ENCODE results near the gene DMD.
A peak's percentile ranks its signal among the peaks of the same experiment; 100 is the strongest.

The DMD gene

DNA sequence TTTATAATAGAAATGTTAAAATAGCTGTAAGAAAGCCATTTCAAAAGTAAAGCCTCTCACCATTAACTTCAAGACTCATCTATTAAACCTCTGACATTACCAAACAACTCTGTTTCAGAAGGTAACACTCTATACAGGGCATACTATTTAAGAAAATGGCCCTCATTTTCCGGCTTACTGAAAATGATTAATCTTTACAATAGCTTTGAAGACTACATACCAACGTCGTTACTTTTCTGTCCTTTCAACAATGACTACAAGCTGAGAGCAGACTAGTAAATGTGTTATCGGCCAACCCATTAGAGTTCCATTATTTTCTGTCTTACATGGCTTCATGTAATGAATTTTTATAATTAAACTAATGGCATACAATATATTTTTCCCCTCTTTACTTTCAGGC is 1545.9 kb downstream of the DMD start:
- H3K79me2 ChIP-seq (ENCODE audit: low read length): no peaks in the 10 kb centered on the region
- no peak overlapping the region for H3K4me3 ChIP-seq (ENCODE audit: low read length)
- H2AFZ ChIP-seq (ENCODE audit: low read depth, low read length): no peak overlapping the region
- no peaks in the 10 kb centered on the region for H3K27me3 ChIP-seq (ENCODE audit: low read depth, low read length)
- H3K4me2 ChIP-seq (ENCODE audit: low read length): no peak overlapping the region
- no peaks in the 10 kb centered on the region for H3K4me1 ChIP-seq (ENCODE audit: low read length)
- H4K20me1 ChIP-seq (ENCODE audit: insufficient read depth, low read length): no peaks in the 10 kb centered on the region
- H3K36me3 ChIP-seq (replicated peaks; ENCODE audit: low read depth, low read length): no peaks in the 10 kb centered on the region
- TF ChIP-seq EZH2phosphoT487 (IDR thresholded peaks at IDR 0.05; ENCODE audit: low read depth): no peak
- TF ChIP-seq, protein P1, sequence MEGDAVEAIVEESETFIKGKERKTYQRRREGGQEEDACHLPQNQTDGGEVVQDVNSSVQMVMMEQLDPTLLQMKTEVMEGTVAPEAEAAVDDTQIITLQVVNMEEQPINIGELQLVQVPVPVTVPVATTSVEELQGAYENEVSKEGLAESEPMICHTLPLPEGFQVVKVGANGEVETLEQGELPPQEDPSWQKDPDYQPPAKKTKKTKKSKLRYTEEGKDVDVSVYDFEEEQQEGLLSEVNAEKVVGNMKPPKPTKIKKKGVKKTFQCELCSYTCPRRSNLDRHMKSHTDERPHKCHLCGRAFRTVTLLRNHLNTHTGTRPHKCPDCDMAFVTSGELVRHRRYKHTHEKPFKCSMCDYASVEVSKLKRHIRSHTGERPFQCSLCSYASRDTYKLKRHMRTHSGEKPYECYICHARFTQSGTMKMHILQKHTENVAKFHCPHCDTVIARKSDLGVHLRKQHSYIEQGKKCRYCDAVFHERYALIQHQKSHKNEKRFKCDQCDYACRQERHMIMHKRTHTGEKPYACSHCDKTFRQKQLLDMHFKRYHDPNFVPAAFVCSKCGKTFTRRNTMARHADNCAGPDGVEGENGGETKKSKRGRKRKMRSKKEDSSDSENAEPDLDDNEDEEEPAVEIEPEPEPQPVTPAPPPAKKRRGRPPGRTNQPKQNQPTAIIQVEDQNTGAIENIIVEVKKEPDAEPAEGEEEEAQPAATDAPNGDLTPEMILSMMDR (IDR thresholded peaks at IDR 0.05; ENCODE audit: low read depth, low read length): no peak
- H3K9me3 ChIP-seq (ENCODE audit: insufficient read depth, low read length): no peaks in the 10 kb centered on the region
- H3K27ac ChIP-seq (ENCODE audit: low read length): no peak overlapping the region
- no peak overlapping the region for H3K9ac ChIP-seq (ENCODE audit: low read length)

- Histone ChIP-seq H3K4me3 (ENCODE audit: low read length) (no peak overlapping the region), H3K36me3 (replicated peaks; ENCODE audit: low read depth, low read length) (no peaks in the 10 kb centered on the region), H4K20me1 (ENCODE audit: insufficient read depth, low read length) (no peaks in the 10 kb centered on the region), H3K27ac (ENCODE audit: low read length) (no peak overlapping the region), H3K9me3 (ENCODE audit: insufficient read depth, low read length) (no peaks in the 10 kb centered on the region), H3K27me3 (ENCODE audit: low read depth, low read length) (no peaks in the 10 kb centered on the region), H3K4me1 (ENCODE audit: low read length) (peaks cover 4% of the 10 kb centered on the region), H3K79me2 (ENCODE audit: low read length) (no peaks in the 10 kb centered on the region), H3K4me2 (ENCODE audit: low read length) (no peak overlapping the region), H2AFZ (ENCODE audit: low read depth, low read length) (no peak overlapping the region), H3K9ac (ENCODE audit: low read length) (no peak overlapping the region)
- TF ChIP-seq, protein P1 (IDR thresholded peaks at IDR 0.05; ENCODE audit: low read depth, low read length): no peak
- no peak for TF ChIP-seq EZH2phosphoT487 (IDR thresholded peaks at IDR 0.05; ENCODE audit: low read depth)
These were observed 1548.2 kb downstream of the DMD start for GRCh38 chrX:31663172-31663571.

DNA sequence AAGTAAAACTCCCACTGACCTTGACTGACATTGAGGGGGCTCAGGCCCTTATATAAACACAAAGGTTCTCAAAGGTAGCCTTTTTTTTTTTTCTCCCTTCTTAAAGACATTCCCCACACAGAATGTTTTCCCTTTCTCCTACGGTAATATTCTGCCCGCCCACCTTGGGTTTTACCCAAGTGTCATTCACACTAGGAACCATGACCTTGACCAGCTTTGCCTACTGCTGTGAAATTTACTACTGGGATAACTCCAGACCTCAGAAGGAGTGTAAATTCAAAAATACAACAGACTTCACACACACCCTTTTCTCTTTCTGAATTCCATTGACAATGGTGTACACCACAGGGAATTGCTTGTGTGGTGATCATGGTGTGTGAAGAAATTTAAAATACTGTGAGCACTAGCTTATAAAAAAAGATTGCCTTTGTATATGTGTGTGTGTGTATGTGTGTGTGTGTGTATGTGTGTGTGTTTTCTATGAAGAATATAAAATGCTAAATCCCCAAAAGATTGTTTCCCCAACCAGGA is 1550.0 kb downstream of the DMD start:
- H3K4me1 ChIP-seq (ENCODE audit: low read length): peaks cover 22% of the 10 kb centered on the region
- H3K9me3 ChIP-seq (ENCODE audit: insufficient read depth, low read length): no peaks in the 10 kb centered on the region
- H3K36me3 ChIP-seq (replicated peaks; ENCODE audit: low read depth, low read length): no peaks in the 10 kb centered on the region
- H3K4me3 ChIP-seq (ENCODE audit: low read length): no peak overlapping the region
- no peaks in the 10 kb centered on the region for H4K20me1 ChIP-seq (ENCODE audit: insufficient read depth, low read length)
- no peaks in the 10 kb centered on the region for H3K79me2 ChIP-seq (ENCODE audit: low read length)
- no peak overlapping the region for H3K9ac ChIP-seq (ENCODE audit: low read length)
- TF ChIP-seq, protein P1 (IDR thresholded peaks at IDR 0.05; ENCODE audit: low read depth, low read length): no peak
- no peak for TF ChIP-seq EZH2phosphoT487 (IDR thresholded peaks at IDR 0.05; ENCODE audit: low read depth)
- H3K27ac ChIP-seq (ENCODE audit: low read length): no peak overlapping the region
- H3K4me2 ChIP-seq (ENCODE audit: low read length): no peak overlapping the region
- H2AFZ ChIP-seq (ENCODE audit: low read depth, low read length): no peak overlapping the region
- no peaks in the 10 kb centered on the region for H3K27me3 ChIP-seq (ENCODE audit: low read depth, low read length)

DNA sequence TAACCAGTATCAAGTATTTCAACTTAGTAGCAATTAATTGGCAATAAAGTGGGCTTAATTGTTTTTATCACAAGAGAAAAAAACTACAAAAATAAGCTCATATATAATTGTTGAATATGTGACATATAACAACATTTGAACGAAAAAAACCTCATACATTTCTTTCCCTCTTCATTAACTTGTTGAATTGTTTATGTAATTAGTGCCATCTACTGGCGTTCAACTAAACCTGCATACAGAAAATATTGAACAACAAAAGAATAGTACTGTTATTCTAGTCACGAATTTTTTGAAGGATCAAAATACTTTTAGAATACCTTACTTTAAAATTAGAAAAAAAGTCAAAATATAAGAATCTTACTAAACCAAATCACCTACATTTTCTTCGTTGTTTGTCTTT is 1553.0 kb downstream of the DMD start:
- Histone ChIP-seq H3K79me2 (ENCODE audit: low read length) (no peaks in the 10 kb centered on the region), H3K4me2 (ENCODE audit: low read length) (peak overlapping the region; percentile 59), H2AFZ (ENCODE audit: low read depth, low read length) (no peak overlapping the region), H3K4me3 (ENCODE audit: low read length) (no peak overlapping the region), H3K9ac (ENCODE audit: low read length) (peak overlapping the region; percentile 67), H3K27ac (ENCODE audit: low read length) (peak overlapping the region; percentile 99), H3K9me3 (ENCODE audit: insufficient read depth, low read length) (no peaks in the 10 kb centered on the region), H4K20me1 (ENCODE audit: insufficient read depth, low read length) (no peaks in the 10 kb centered on the region), H3K36me3 (replicated peaks; ENCODE audit: low read depth, low read length) (no peaks in the 10 kb centered on the region), H3K4me1 (ENCODE audit: low read length) (peaks cover 48% of the 10 kb centered on the region), H3K27me3 (ENCODE audit: low read depth, low read length) (no peaks in the 10 kb centered on the region)
- TF ChIP-seq EZH2phosphoT487 (IDR thresholded peaks at IDR 0.05; ENCODE audit: low read depth): no peak
- TF ChIP-seq, protein P1 (IDR thresholded peaks at IDR 0.05; ENCODE audit: low read depth, low read length): peak; percentile 70

All from OCI-LY3 (cell line).